GM12878 (cell line): ENCODE data around the gene SLC25A45. TPM values are rescaled to one million over a fixed set of nuclear protein-coding genes. Genes with fewer than 3 reads are reported as not detected.

ENCODE experiments used
- ATAC-seq: fragments of 200-7000 bp; cut with Tn5 transposase; 3 replicates; pipeline ENCODE4 v1.9.1; 2020; ENCODE audit warnings: mild to moderate bottlenecking, moderate library complexity
- BruUV-seq: library from RNA; stranded (reverse); fragments of 400-500 nt; replicated peaks from 2 replicates; lab custom pipeline; 2021; lab: Mats Ljungman, UMichigan
- CTCF ChIA-PET: fragments of 300-600 bp; sonication (Branson Sonifier 250); formaldehyde crosslinking; extraction: SDS; loops from one replicate; lab custom pipeline; 2021; ENCODE audit warnings: inconsistent platforms; lab: Yijun Ruan, JAX
- POLR2A ChIA-PET: fragments of 350-600 bp; formaldehyde crosslinking; extraction: SDS; loops from one replicate; lab custom pipeline; 2021; ENCODE audit warnings: inconsistent platforms; lab: Charles Lee
- RAD21 ChIA-PET: fragments of 300-600 bp; sonication (Branson Sonifier 250); formaldehyde crosslinking; loops from one replicate; lab custom pipeline; 2023; ENCODE audit warnings: antibody characterized with exemption; ENCODE audit not compliant: unreplicated experiment; lab: Charles Lee
- SMC1A ChIA-PET: fragments of 300-600 bp; sonication (Branson Sonifier 250); formaldehyde crosslinking; loops from one replicate; lab custom pipeline; 2023; ENCODE audit not compliant: unreplicated experiment, uncharacterized antibody; lab: Charles Lee
- DNase-seq: peaks from one replicate; pipeline ENCODE4 v3.0.0-alpha.2; 2011; ENCODE audit warnings: low read depth, low spot score
- FAIRE-seq: peaks from 3 replicates; lab custom pipeline; 2011; peaks lifted over from hg19 to GRCh38; lab: Jason Lieb, UNC
- H2AFZ ChIP-seq: 2 replicates; pipeline ENCODE4 v1.6.0; 2011; ENCODE audit warnings: low read depth, low read length, control low read depth; ENCODE audit not compliant: control insufficient read depth
- H3K27ac ChIP-seq: 2 replicates; pipeline ENCODE4 v1.5.1; 2011; ENCODE audit warnings: control low read depth; ENCODE audit not compliant: control insufficient read depth, insufficient read depth
- H3K27me3 ChIP-seq, 2 experiments: replicated peaks in 1 of 2; 2 replicates each; pipeline versions ENCODE4 v1.6.0 to v1.6.1; 2011; ENCODE audit warnings: low read length in 1 of 2; ENCODE audit not compliant: control insufficient read depth in 2 of 2, insufficient read depth in 2 of 2
- H3K36me3 ChIP-seq, 2 experiments: 2 replicates each; pipeline ENCODE4 v1.5.1; 2011; ENCODE audit warnings: low read length in 1 of 2; ENCODE audit not compliant: control insufficient read depth in 2 of 2, insufficient read depth in 2 of 2
- H3K4me1 ChIP-seq: 2 replicates; pipeline ENCODE4 v1.6.1; 2011; ENCODE audit warnings: mild to moderate bottlenecking, low read length, moderate library complexity, mixed read lengths; ENCODE audit not compliant: control insufficient read depth, insufficient read depth
- H3K4me2 ChIP-seq: 2 replicates; pipeline ENCODE4 v1.6.0; 2011; ENCODE audit warnings: control low read depth; ENCODE audit not compliant: control insufficient read depth, insufficient read depth
- H3K4me3 ChIP-seq: fragments of 200-600 bp; sonication (generic); 2 replicates; pipeline ENCODE4 v1.5.1; 2016
- H3K79me2 ChIP-seq: 2 replicates; pipeline ENCODE4 v1.6.0; 2011; ENCODE audit warnings: low read length; ENCODE audit not compliant: control insufficient read depth, insufficient read depth
- H3K9ac ChIP-seq: 2 replicates; pipeline ENCODE4 v1.8.0; 2011; ENCODE audit warnings: low read length, control low read depth, mixed read lengths; ENCODE audit not compliant: control insufficient read depth, insufficient read depth
- H3K9me3 ChIP-seq: replicated peaks from 3 replicates; pipeline ENCODE4 v1.5.1; 2011; ENCODE audit warnings: mild to moderate bottlenecking, low read length; ENCODE audit not compliant: control insufficient read depth, insufficient read depth
- H4K20me1 ChIP-seq: 2 replicates; pipeline ENCODE4 v1.6.0; 2011; ENCODE audit not compliant: control insufficient read depth, insufficient read depth
- ASH2L ChIP-seq: fragments of 300-600, 200-600 bp; sonication (generic); IDR thresholded peaks from 2 replicates; pipeline ENCODE4 v1.6.1; 2017; ENCODE audit warnings: low read depth, mild to moderate bottlenecking, borderline replicate concordance
- CBFB ChIP-seq: IDR thresholded peaks from 2 replicates; pipeline ENCODE4 v1.6.1; 2016; ENCODE audit warnings: antibody characterized with exemption, low read depth
- DPF2 ChIP-seq: fragments of 450-650 bp; IDR thresholded peaks from 2 replicates; pipeline ENCODE4 v1.6.1; 2017; ENCODE audit warnings: mild to moderate bottlenecking
- ETV6 ChIP-seq, 2 experiments: fragments of 450-650 bp in 1 of 2; IDR thresholded peaks in 1 of 2; conservative IDR thresholded peaks in 1 of 2; 2 replicates each; pipeline ENCODE4 v1.6.1; 2014; ENCODE audit warnings: antibody characterized with exemption in 1 of 2, borderline replicate concordance in 1 of 2, low read depth in 1 of 2, mild to moderate bottlenecking in 1 of 2, moderate library complexity in 1 of 2
- FOS ChIP-seq: IDR thresholded peaks from 3 replicates; pipeline ENCODE4 v1.6.1; 2011; ENCODE audit warnings: borderline replicate concordance; ENCODE audit not compliant: insufficient read length; ENCODE audit errors: extremely low read depth
- HCFC1 ChIP-seq: fragments of 150-350 bp; IDR thresholded peaks from 2 replicates; pipeline ENCODE4 v1.6.1; 2014; ENCODE audit warnings: low read length
- HDAC6 ChIP-seq: fragments of 200-600 bp; sonication (generic); IDR thresholded peaks from one replicate; pipeline ENCODE4 v1.8.0; 2017; ENCODE audit warnings: antibody characterized with exemption; ENCODE audit not compliant: unreplicated experiment
- NFIC ChIP-seq: IDR thresholded peaks from 2 replicates; pipeline ENCODE4 v1.6.1; 2012; ENCODE audit warnings: low read depth, mild to moderate bottlenecking, inconsistent platforms, low read length, moderate library complexity
- RAD51 ChIP-seq: fragments of 450-650 bp; IDR thresholded peaks from 2 replicates; pipeline ENCODE4 v1.6.1; 2016; ENCODE audit warnings: moderate library complexity, mild to moderate bottlenecking, inconsistent platforms
- SMAD1 ChIP-seq: fragments of 450-650 bp; IDR thresholded peaks from 2 replicates; pipeline ENCODE4 v1.6.1; 2018; ENCODE audit warnings: mild to moderate bottlenecking, low read depth; ENCODE audit not compliant: partially characterized antibody
- TAF1 ChIP-seq: IDR thresholded peaks from 2 replicates; pipeline ENCODE4 v1.6.1; 2011; ENCODE audit warnings: mild to moderate bottlenecking, low read depth, low read length, borderline replicate concordance
- USF2 ChIP-seq: IDR thresholded peaks from 2 replicates; pipeline ENCODE4 v1.6.1; 2011; ENCODE audit warnings: low read depth, low read length, improper control_type of control experiment, borderline replicate concordance
- WRNIP1 ChIP-seq: IDR thresholded peaks from 2 replicates; pipeline ENCODE4 v1.6.1; 2011; ENCODE audit warnings: low read depth, low read length, improper control_type of control experiment, borderline replicate concordance
- YBX1 ChIP-seq: fragments of 450-650 bp; IDR thresholded peaks from 2 replicates; pipeline ENCODE4 v1.6.1; 2016; ENCODE audit warnings: antibody characterized with exemption
- ZSCAN29 ChIP-seq: fragments of 450-650 bp; IDR thresholded peaks from 2 replicates; pipeline ENCODE4 v1.6.1; 2017; ENCODE audit warnings: mild to moderate bottlenecking, moderate library complexity
- WGBS: methylation state at CpG from one replicate; pipeline ENCODE4 v1.1.6; 2016; ENCODE audit warnings: low lambda C conversion rate; ENCODE audit not compliant: insufficient replicate concordance, insufficient coverage; ENCODE audit errors: missing lambda C conversion rate; 5-methylcytosine and 5-hydroxymethylcytosine counted together
- in situ Hi-C: fragments of 300-500 bp; cut with MboI; formaldehyde crosslinking; loops from 9 replicates; pipeline ENCODE4 v1.14.3; 2018; ENCODE audit warnings: mixed read lengths
- intact Hi-C: fragments of 100-400 bp; cut with micrococcal nuclease; formaldehyde crosslinking; loops from one replicate; pipeline ENCODE4 v1.14.2; 2022; ENCODE audit not compliant: unreplicated experiment
- polyA plus RNA-seq, 11 experiments: library from polyadenylated mRNA; depleted of rRNA in 4 of 11; unstranded in 6 of 11; stranded (reverse) in 5 of 11; fragments of >200 nt; fragmentation: Nextera tagmentation in 4 of 11; fragmentation: Illumina TruSeq in 1 of 11; extraction: Ambion mirVana in 4 of 11; extraction: Trizol in 1 of 11; gene quantifications; 1 replicate in 1 of 11; 2 replicates in 10 of 11; pipeline versions ENCODE4 v1.2.1 to v1.2.3, GENCODE V29; 2011 to 2016; ENCODE audit warnings: inconsistent platforms in 2 of 11, missing spikeins in 2 of 11, low read depth in 1 of 11
- total RNA-seq, 4 experiments: library from RNA; depleted of rRNA in 3 of 4; stranded (reverse); fragments of >200 nt in 3 of 4; fragmentation: Illumina TruSeq in 1 of 4; extraction: Trizol in 1 of 4; gene quantifications; 2 replicates each; pipeline versions ENCODE4 v1.2.1 to v1.2.3, GENCODE V29; 2013 to 2021
- TF ChIP-seq, protein P1 (sequence below): fragments of 450-650 bp; IDR thresholded peaks from 2 replicates; pipeline ENCODE4 v1.6.1; 2014; ENCODE audit warnings: mild to moderate bottlenecking
- TF ChIP-seq, protein P2 (sequence below): fragments of 450-650 bp; IDR thresholded peaks from 2 replicates; pipeline ENCODE4 v1.6.1; 2016; ENCODE audit warnings: mild to moderate bottlenecking, moderate library complexity, borderline replicate concordance

Gene SLC25A45
- total and polyA plus RNA-seq, 10 of the 15 experiments (the other 5 are each of a cell fraction or from before 2014, with no cell fraction given): 4.1 to 35.2 (median 20.3) TPM

DNA sequence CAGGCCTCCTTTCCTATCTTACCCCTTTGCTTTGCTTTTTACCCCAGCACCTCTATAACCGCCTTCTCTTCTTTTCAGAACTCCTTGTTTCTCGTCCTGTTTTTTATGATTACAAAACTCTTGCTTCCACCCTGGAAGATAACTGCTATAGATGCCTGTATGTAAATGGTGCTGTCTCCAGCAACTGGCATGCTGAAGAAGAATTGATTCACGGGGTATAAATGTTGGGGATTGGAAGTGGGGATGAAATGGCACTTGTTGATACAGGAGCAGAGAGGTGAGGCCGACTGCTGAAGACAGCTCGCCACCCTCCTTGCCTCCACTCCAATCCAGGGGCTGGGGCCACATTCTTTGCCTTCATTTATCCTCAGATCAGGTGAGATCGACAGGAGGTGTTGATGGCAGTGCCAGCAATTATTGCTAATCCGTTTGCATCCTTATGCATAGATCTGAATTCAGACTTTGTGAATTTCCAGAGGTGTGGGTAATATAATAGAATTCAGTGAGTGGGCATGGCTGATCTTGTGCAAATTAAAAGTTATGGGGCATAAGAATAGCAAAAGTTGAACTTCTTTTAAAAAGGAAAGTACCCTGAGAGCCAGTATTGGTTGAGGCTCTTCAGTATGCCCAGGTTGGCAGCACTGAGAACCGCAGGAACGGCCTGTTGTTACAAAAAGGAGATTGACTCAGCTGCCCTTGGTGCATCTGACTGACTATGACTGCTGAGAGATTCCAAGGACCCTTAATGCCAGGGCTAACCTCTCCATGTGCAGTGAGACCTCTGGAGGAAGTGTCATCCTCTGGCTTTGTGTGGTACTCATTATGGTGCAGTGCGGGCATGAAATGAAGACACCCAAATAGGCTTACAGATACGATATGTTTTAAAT, 45.5 kb upstream of the SLC25A45 start:
- ChIA-PET CTCF (no interaction called here), RAD21 (interaction anchor here (1.5 to 15.3 kb wide), 2 partner anchors 10 to 69 kb away, joined by 3 to 282 read pairs; partner anchors contain the start of gene MALAT1), POLR2A (interaction anchor here (2.5 kb wide), 1 partner anchor 11 kb away, joined by 9 read pairs; no protein-coding TSS in a partner anchor), SMC1A (interaction anchor here (0.8 to 1.8 kb wide), 2 partner anchors 11 to 48 kb away, joined by 3 to 4 read pairs; no protein-coding TSS in a partner anchor)
- Histone ChIP-seq H3K4me2 (peak overlapping the region; percentile 100), H3K4me1 (peaks cover 30% of the 10 kb centered on the region), H3K27ac (peak overlapping the region; percentile 100), H3K36me3 (no peaks in the 10 kb centered on the region; a peak in 2 of 4 replicates), H3K79me2 (peaks cover 100% of the 10 kb centered on the region), H3K4me3 (peak overlapping the region; percentile 95), H3K9ac (peak overlapping the region; percentile 58), H3K9me3 (no peaks in the 10 kb centered on the region), H2AFZ (no peak overlapping the region), H4K20me1 (peaks cover 18% of the 10 kb centered on the region), H3K27me3 (no peaks in the 10 kb centered on the region)
- DNase-seq (no peak), ATAC-seq (peak; percentile 2), FAIRE-seq (no peak)
- BruUV-seq: no TSS peak
- 1% methylated on average over 11 of the region's 11 CpGs for WGBS
- intact Hi-C loops (loop anchor here (2.0 kb wide), 1 partner anchor 13 kb away; no protein-coding TSS in a partner anchor), in situ Hi-C loops (loop anchor here (10.0 kb wide), 1 partner anchor 563 kb away; no protein-coding TSS in a partner anchor)
- no peak for TF ChIP-seq NFIC
- no peak; the same call in 1 of the 2 replicates for TF ChIP-seq CBFB
- no peak for TF ChIP-seq RAD51
- TF ChIP-seq, protein P1, sequence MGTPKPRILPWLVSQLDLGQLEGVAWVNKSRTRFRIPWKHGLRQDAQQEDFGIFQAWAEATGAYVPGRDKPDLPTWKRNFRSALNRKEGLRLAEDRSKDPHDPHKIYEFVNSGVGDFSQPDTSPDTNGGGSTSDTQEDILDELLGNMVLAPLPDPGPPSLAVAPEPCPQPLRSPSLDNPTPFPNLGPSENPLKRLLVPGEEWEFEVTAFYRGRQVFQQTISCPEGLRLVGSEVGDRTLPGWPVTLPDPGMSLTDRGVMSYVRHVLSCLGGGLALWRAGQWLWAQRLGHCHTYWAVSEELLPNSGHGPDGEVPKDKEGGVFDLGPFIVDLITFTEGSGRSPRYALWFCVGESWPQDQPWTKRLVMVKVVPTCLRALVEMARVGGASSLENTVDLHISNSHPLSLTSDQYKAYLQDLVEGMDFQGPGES: no peak
- TF ChIP-seq DPF2: no peak
- TF ChIP-seq HDAC6: no peak
- no peak for TF ChIP-seq USF2
- no peak for TF ChIP-seq ASH2L
- TF ChIP-seq TAF1: peak; percentile 32; the same call in 1 of the 2 replicates
- TF ChIP-seq, protein P2, sequence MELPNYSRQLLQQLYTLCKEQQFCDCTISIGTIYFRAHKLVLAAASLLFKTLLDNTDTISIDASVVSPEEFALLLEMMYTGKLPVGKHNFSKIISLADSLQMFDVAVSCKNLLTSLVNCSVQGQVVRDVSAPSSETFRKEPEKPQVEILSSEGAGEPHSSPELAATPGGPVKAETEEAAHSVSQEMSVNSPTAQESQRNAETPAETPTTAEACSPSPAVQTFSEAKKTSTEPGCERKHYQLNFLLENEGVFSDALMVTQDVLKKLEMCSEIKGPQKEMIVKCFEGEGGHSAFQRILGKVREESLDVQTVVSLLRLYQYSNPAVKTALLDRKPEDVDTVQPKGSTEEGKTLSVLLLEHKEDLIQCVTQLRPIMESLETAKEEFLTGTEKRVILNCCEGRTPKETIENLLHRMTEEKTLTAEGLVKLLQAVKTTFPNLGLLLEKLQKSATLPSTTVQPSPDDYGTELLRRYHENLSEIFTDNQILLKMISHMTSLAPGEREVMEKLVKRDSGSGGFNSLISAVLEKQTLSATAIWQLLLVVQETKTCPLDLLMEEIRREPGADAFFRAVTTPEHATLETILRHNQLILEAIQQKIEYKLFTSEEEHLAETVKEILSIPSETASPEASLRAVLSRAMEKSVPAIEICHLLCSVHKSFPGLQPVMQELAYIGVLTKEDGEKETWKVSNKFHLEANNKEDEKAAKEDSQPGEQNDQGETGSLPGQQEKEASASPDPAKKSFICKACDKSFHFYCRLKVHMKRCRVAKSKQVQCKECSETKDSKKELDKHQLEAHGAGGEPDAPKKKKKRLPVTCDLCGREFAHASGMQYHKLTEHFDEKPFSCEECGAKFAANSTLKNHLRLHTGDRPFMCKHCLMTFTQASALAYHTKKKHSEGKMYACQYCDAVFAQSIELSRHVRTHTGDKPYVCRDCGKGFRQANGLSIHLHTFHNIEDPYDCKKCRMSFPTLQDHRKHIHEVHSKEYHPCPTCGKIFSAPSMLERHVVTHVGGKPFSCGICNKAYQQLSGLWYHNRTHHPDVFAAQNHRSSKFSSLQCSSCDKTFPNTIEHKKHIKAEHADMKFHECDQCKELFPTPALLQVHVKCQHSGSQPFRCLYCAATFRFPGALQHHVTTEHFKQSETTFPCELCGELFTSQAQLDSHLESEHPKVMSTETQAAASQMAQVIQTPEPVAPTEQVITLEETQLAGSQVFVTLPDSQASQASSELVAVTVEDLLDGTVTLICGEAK: no peak
- TF ChIP-seq ZSCAN29: no peak
- TF ChIP-seq YBX1: no peak
- peak; percentile 23; the same call in 1 of the 2 replicates for TF ChIP-seq WRNIP1
- TF ChIP-seq FOS: no peak
- TF ChIP-seq ETV6 (conservative IDR thresholded peaks at IDR 0.05 in 1 of 2, IDR thresholded peaks at IDR 0.05 in 1 of 2; ENCODE audit: borderline replicate concordance in 1 of 2, low read depth in 1 of 2): no peak
- no peak for TF ChIP-seq SMAD1
- no peak for TF ChIP-seq HCFC1
